ENCODE results near the gene TTLL8. TPM values are rescaled to one million over a fixed set of nuclear protein-coding genes. Genes with fewer than 3 reads are reported as not detected.

The TTLL8 gene
- total RNA-seq, 1 experiment from 2014 or later: not detected

- ChIA-PET CTCF (interaction anchor here (1.4 kb wide), 1 partner anchor 60 kb away, joined by 5 read pairs; no protein-coding TSS in a partner anchor), POLR2A (no interaction called here)
- no peak overlapping the region for H3K4me3 Mint-ChIP-seq
- ATAC-seq (no peak), DNase-seq (ENCODE audit: low spot score) (no peak)
- no peaks in the 10 kb centered on the region; the same call in 1 of the 2 replicates for H3K4me1 Mint-ChIP-seq
- H3K9me3 Mint-ChIP-seq: peaks cover 16% of the 10 kb centered on the region
- TF ChIP-seq ATF3 (CRISPR knock-in tag; conservative IDR thresholded peaks at IDR 0.05): no peak
- no peak for TF ChIP-seq NFATC4 (CRISPR knock-in tag; IDR thresholded peaks at IDR 0.05)
- no peak for TF ChIP-seq ZNF263 (CRISPR knock-in tag; IDR thresholded peaks at IDR 0.05; ENCODE audit: low read depth)
- no peak for TF ChIP-seq ZNF396 (CRISPR knock-in tag; IDR thresholded peaks at IDR 0.05; ENCODE audit: borderline replicate concordance)
- TF ChIP-seq ZNF425 (CRISPR knock-in tag; conservative IDR thresholded peaks at IDR 0.05): no peak
- no peak for TF ChIP-seq USF2 (CRISPR knock-in tag; IDR thresholded peaks at IDR 0.05)
- TF ChIP-seq ZNF317 (CRISPR knock-in tag; IDR thresholded peaks at IDR 0.05; ENCODE audit: borderline replicate concordance, low read depth): no peak
- no peak for TF ChIP-seq IRF1 (CRISPR knock-in tag; IDR thresholded peaks at IDR 0.05)
- peaks cover 1% of the 10 kb centered on the region for H3K27me3 Mint-ChIP-seq (ENCODE audit: low read depth)
- no peak overlapping the region for H3K27ac Mint-ChIP-seq
- H3K36me3 Mint-ChIP-seq: no peaks in the 10 kb centered on the region
Observed at GRCh38 chr22:50090412-50090714, 32.3 kb upstream of the TTLL8 start.

- TF ChIP-seq FOXP1 (CRISPR knock-in tag; IDR thresholded peaks at IDR 0.05; ENCODE audit: borderline replicate concordance): no peak
- no peak for TF ChIP-seq ZNF232 (CRISPR knock-in tag; IDR thresholded peaks at IDR 0.05)
- TF ChIP-seq ZMAT4 (CRISPR knock-in tag; IDR thresholded peaks at IDR 0.05): no peak
- no peak for TF ChIP-seq TCF7 (CRISPR knock-in tag; IDR thresholded peaks at IDR 0.05; ENCODE audit: low read depth)
- TF ChIP-seq ZNF671 (CRISPR knock-in tag; IDR thresholded peaks at IDR 0.05): no peak
- ChIA-PET POLR2A (no interaction called here), CTCF (interaction anchor here (1.4 kb wide), 1 partner anchor 60 kb away, joined by 5 read pairs; no protein-coding TSS in a partner anchor)
- DNase-seq (ENCODE audit: low spot score) (peak; percentile 41), ATAC-seq (peak; percentile 62)
- Mint-ChIP-seq H3K27ac (no peak within 1 kb of the TSS), H3K27me3 (ENCODE audit: low read depth) (peaks cover 7% of the 10 kb centered on the region), H3K36me3 (no peaks in the 10 kb centered on the region), H3K9me3 (peaks cover 16% of the 10 kb centered on the region), H3K4me3 (no peak within 1 kb of the TSS), H3K4me1 (no peaks in the 10 kb centered on the region; the same call in 1 of the 2 replicates)
Observed at GRCh38 chr22:50089682-50090411, 31.7 kb upstream of the TTLL8 start, which contains the start of gene MOV10L1. Gene MOV10L1, plus strand, starts transcription at chr22:50090006. Its CDS starts 83 bp downstream, at chr22:50090089.

GRCh38 chr22:50089231-50089630 lies 31.1 kb upstream of the TTLL8 start:
- ATAC-seq (no peak), DNase-seq (ENCODE audit: low spot score) (no peak)
- TF ChIP-seq ZBTB21 (CRISPR knock-in tag; IDR thresholded peaks at IDR 0.05; ENCODE audit: borderline replicate concordance) (no peak), ERG (CRISPR knock-in tag; IDR thresholded peaks at IDR 0.05) (no peak), RORB (CRISPR knock-in tag; IDR thresholded peaks at IDR 0.05) (no peak), NR2C2 (CRISPR knock-in tag; IDR thresholded peaks at IDR 0.05) (no peak), JAZF1 (CRISPR knock-in tag; IDR thresholded peaks at IDR 0.05) (no peak), KAT7 (CRISPR knock-in tag; IDR thresholded peaks at IDR 0.05; ENCODE audit: borderline replicate concordance) (no peak), ZNF532 (CRISPR knock-in tag; IDR thresholded peaks at IDR 0.05; ENCODE audit: borderline replicate concordance) (no peak), JUN (CRISPR knock-in tag; IDR thresholded peaks at IDR 0.05) (no peak)
- Mint-ChIP-seq H3K27me3 (ENCODE audit: low read depth) (peaks cover 8% of the 10 kb centered on the region), H3K4me3 (no peak overlapping the region), H3K9me3 (peaks cover 16% of the 10 kb centered on the region), H3K27ac (no peak overlapping the region), H3K4me1 (no peaks in the 10 kb centered on the region; the same call in 1 of the 2 replicates), H3K36me3 (no peaks in the 10 kb centered on the region)
- ChIA-PET CTCF (interaction anchor here (1.4 kb wide), 1 partner anchor 59 kb away, joined by 5 read pairs; no protein-coding TSS in a partner anchor), POLR2A (no interaction called here)

Data from WTC11 (cell line).